ENCODE data around the gene ABCC2.

DNA sequence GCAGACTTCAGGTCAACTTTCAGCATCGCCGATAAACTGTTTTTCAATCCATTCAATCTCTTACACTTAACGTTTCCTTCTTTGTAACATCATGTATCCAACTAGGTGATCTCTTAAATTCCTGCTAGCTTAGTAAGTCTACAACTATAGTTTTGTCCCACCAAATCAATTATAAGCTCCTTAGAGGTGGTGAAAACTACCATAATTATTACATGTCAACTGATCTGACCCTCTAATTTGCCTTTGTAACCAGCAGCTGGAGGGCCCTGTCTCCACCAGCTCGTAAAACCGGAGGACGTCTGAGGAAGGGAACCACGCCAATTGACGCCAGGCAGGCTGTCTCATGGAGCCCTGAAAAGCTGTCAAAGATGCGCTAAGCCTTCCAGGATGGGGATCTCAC lies 113.4 kb downstream of the ABCC2 start:
- TF ChIP-seq, protein P1, sequence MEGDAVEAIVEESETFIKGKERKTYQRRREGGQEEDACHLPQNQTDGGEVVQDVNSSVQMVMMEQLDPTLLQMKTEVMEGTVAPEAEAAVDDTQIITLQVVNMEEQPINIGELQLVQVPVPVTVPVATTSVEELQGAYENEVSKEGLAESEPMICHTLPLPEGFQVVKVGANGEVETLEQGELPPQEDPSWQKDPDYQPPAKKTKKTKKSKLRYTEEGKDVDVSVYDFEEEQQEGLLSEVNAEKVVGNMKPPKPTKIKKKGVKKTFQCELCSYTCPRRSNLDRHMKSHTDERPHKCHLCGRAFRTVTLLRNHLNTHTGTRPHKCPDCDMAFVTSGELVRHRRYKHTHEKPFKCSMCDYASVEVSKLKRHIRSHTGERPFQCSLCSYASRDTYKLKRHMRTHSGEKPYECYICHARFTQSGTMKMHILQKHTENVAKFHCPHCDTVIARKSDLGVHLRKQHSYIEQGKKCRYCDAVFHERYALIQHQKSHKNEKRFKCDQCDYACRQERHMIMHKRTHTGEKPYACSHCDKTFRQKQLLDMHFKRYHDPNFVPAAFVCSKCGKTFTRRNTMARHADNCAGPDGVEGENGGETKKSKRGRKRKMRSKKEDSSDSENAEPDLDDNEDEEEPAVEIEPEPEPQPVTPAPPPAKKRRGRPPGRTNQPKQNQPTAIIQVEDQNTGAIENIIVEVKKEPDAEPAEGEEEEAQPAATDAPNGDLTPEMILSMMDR (IDR thresholded peaks at IDR 0.05): no peak
- no peak for TF ChIP-seq POLR2A (IDR thresholded peaks at IDR 0.05)

Measured in body of pancreas (tissue), 4 donors.